ENCODE measurements around the gene ITGAD.
A peak's percentile ranks its signal among the peaks of the same experiment; 100 is the strongest.

Gene ITGAD

DNA sequence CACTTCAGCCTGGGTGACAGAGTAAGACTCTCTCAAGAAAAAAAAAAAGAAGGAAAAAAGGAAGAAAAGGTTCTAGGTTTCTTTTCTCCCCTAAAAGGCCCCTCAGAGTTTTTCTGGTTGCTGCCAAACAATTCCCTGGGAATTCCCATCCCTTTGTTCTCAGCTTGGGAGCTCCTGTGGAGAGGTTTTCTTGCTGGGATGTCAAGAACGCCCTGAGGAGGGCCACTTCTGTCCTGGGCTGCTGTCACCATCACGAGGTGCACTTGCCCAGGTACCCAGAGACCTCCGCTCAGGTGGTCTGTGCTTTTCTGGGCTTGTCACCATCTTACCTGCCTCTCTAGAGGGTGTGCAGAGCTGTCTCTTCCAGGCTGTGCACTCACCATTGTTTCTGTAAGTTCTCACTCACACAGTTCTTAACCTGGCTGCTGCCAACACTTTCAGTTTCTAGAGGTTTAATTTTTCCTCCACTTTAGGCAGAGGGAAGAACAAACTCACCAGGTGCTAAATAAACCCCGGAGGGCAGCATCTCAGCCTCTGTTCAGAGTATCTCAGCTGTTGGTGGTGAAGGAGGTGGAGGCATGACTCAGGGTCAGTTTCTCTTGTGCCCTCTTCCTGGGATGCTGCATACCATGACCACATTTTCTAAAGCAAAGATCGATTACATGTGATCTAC, 37.4 kb downstream of the ITGAD start:
- CTCF ChIA-PET = interaction anchor here (0.6 to 1.1 kb wide), 4 partner anchors 12 to 96 kb away, joined by 3 to 9 read pairs (median 6); partner anchors contain the start of gene ZNF843

DNA sequence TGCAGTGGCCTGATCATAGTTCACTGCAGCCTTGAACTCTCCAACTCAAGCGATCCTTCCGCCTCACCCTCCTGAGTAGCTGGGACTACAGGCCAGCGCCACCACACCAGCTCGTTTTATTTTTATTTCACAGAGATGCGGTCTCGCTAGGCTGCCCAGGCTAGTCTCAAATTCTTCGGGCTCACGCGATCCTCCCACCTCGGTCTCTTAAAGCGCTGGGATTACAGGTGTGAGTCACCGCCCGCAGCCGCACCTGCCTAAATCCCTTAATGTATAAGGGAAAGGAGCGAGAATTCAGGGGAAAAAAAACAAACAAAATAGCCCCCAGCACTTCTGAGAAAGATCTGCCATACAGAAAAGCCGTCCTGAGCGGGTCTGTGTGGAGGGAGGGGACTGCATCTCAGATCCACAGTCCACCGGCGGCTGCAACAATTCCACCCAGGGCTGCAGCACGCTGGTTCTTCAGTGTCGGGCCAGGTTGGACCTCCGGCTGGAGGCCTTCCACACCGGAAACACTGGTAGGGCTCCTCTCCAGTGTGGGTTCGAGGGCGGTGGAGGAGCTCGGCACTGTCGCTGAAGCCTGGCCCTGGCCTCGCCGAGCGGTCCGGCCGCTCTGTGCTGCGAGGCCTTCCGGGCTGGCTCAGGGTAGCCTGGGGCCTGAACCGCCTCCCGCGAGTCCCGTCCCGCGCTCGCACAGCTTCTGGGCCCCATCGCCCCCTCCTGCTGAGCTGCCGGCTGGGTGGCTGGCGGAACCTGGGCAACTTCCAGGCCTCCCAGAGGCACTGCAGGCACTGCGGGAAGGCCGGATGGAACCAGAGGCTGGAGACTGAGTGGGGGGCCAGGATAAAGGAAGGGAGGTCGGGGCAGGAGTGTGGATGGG, 42.4 kb downstream of the ITGAD start:
- H3K36me3 ChIP-seq (ENCODE audit: control insufficient read depth in 2 of 2, insufficient read depth in 1 of 2, low read length in 2 of 2) = no peaks in the 10 kb centered on the region
- H3K9me3 ChIP-seq (ENCODE audit: control insufficient read depth, insufficient read depth, low read depth, low read length) = no peaks in the 10 kb centered on the region
- H3K4me1 ChIP-seq (ENCODE audit: control insufficient read depth, insufficient read depth, low read length) = no peaks in the 10 kb centered on the region
- CTCF ChIA-PET = no interaction called here
- H3K4me3 ChIP-seq (ENCODE audit: low read depth, low read length) = no peak overlapping the region
- H3K27ac ChIP-seq (ENCODE audit: extremely low read depth, low read depth, low read length) = no peak overlapping the region
- TF ChIP-seq ZNF114 (tag by site-specific recombination; IDR thresholded peaks at IDR 0.05) (no peak), ZNF843 (tag by site-specific recombination; IDR thresholded peaks at IDR 0.05) (0 out of 2 replicates have a peak, but pooled peaks have one; percentile 13), ZIC2 (tag by site-specific recombination; IDR thresholded peaks at IDR 0.05) (peak; percentile 25; the same call in 1 of the 2 replicates), GLI4 (tag by site-specific recombination; IDR thresholded peaks at IDR 0.05) (no peak)
- POLR2A ChIA-PET = no interaction called here

More for the DNA sequence above, 37.4 kb downstream of the ITGAD start:
- H3K36me3 ChIP-seq (ENCODE audit: control insufficient read depth in 2 of 2, insufficient read depth in 1 of 2, low read length in 2 of 2) = no peaks in the 10 kb centered on the region
- TF ChIP-seq YY2 (tag by site-specific recombination; IDR thresholded peaks at IDR 0.05) = no peak
- no peak for TF ChIP-seq ZNF211 (tag by site-specific recombination; IDR thresholded peaks at IDR 0.05; ENCODE audit: low read depth)
- no peak for TF ChIP-seq GLI2 (tag by site-specific recombination; IDR thresholded peaks at IDR 0.05; ENCODE audit: borderline replicate concordance, low read depth)
- TF ChIP-seq ZEB2 (tag by site-specific recombination; IDR thresholded peaks at IDR 0.05) = no peak
- no peak overlapping the region for H3K27ac ChIP-seq (ENCODE audit: extremely low read depth, low read depth, low read length)
- POLR2A ChIA-PET = no interaction called here
- H3K4me3 ChIP-seq (ENCODE audit: low read depth, low read length) = no peak overlapping the region
- H3K4me1 ChIP-seq (ENCODE audit: control insufficient read depth, insufficient read depth, low read length) = no peaks in the 10 kb centered on the region
- no peaks in the 10 kb centered on the region for H3K9me3 ChIP-seq (ENCODE audit: control insufficient read depth, insufficient read depth, low read depth, low read length)

DNA sequence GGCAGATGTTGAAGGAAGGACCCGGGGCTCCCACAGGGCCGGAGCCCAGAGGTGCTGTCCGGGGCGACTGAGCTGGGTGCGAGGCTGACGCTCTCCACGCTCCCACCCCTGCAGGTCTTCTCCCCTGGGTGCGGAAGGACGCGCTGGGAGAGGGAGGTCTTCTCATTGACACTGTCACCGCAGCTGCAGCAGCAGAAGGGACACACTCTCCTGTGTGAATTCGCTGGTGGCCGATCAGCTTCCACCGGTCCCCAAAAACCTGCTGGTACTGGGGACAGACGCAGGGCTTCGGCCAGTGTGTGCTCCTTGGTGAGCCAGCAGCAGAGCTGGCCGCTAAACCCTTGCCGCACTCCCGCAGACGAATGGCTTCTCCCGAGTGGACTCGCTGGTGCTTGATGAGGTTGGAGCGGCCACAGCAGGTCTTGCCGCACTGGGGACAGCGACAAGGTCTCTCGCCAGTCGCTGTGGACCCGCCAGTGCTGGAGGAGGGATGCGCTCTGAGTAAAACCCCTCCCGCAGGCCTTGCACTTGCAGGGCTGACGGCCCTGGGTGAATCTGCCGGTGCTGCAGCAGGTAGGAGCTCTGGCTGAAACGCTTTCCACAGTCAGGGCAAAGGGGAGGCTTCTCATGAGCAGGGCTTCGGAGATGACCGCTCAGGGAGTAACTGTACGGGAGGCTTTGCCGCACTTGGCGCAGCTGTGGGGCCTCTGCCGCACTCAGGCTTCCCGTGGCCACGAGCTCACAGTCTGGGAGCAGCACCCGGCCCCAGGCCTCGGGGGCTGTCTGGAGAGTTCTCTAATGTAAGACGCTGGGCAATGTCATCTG, 43.3 kb downstream of the ITGAD start:
- Histone ChIP-seq H3K9me3 (ENCODE audit: control insufficient read depth, insufficient read depth, low read depth, low read length) (no peaks in the 10 kb centered on the region), H3K36me3 (ENCODE audit: control insufficient read depth in 2 of 2, insufficient read depth in 1 of 2, low read length in 2 of 2) (no peaks in the 10 kb centered on the region), H3K4me3 (ENCODE audit: low read depth, low read length) (no peak overlapping the region), H3K27ac (ENCODE audit: extremely low read depth, low read depth, low read length) (no peak overlapping the region), H3K4me1 (ENCODE audit: control insufficient read depth, insufficient read depth, low read length) (no peaks in the 10 kb centered on the region)
- CTCF ChIA-PET = no interaction called here
- TF ChIP-seq, protein P1, sequence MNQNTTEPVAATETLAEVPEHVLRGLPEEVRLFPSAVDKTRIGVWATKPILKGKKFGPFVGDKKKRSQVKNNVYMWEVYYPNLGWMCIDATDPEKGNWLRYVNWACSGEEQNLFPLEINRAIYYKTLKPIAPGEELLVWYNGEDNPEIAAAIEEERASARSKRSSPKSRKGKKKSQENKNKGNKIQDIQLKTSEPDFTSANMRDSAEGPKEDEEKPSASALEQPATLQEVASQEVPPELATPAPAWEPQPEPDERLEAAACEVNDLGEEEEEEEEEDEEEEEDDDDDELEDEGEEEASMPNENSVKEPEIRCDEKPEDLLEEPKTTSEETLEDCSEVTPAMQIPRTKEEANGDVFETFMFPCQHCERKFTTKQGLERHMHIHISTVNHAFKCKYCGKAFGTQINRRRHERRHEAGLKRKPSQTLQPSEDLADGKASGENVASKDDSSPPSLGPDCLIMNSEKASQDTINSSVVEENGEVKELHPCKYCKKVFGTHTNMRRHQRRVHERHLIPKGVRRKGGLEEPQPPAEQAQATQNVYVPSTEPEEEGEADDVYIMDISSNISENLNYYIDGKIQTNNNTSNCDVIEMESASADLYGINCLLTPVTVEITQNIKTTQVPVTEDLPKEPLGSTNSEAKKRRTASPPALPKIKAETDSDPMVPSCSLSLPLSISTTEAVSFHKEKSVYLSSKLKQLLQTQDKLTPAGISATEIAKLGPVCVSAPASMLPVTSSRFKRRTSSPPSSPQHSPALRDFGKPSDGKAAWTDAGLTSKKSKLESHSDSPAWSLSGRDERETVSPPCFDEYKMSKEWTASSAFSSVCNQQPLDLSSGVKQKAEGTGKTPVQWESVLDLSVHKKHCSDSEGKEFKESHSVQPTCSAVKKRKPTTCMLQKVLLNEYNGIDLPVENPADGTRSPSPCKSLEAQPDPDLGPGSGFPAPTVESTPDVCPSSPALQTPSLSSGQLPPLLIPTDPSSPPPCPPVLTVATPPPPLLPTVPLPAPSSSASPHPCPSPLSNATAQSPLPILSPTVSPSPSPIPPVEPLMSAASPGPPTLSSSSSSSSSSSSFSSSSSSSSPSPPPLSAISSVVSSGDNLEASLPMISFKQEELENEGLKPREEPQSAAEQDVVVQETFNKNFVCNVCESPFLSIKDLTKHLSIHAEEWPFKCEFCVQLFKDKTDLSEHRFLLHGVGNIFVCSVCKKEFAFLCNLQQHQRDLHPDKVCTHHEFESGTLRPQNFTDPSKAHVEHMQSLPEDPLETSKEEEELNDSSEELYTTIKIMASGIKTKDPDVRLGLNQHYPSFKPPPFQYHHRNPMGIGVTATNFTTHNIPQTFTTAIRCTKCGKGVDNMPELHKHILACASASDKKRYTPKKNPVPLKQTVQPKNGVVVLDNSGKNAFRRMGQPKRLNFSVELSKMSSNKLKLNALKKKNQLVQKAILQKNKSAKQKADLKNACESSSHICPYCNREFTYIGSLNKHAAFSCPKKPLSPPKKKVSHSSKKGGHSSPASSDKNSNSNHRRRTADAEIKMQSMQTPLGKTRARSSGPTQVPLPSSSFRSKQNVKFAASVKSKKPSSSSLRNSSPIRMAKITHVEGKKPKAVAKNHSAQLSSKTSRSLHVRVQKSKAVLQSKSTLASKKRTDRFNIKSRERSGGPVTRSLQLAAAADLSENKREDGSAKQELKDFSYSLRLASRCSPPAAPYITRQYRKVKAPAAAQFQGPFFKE (tag by site-specific recombination; IDR thresholded peaks at IDR 0.05; ENCODE audit: borderline replicate concordance) = no peak
- TF ChIP-seq ZNF48 (tag by site-specific recombination; IDR thresholded peaks at IDR 0.05) (no peak), ZNF830 (tag by site-specific recombination; IDR thresholded peaks at IDR 0.05; ENCODE audit: low read depth) (no peak)
- TF ChIP-seq, protein P2, sequence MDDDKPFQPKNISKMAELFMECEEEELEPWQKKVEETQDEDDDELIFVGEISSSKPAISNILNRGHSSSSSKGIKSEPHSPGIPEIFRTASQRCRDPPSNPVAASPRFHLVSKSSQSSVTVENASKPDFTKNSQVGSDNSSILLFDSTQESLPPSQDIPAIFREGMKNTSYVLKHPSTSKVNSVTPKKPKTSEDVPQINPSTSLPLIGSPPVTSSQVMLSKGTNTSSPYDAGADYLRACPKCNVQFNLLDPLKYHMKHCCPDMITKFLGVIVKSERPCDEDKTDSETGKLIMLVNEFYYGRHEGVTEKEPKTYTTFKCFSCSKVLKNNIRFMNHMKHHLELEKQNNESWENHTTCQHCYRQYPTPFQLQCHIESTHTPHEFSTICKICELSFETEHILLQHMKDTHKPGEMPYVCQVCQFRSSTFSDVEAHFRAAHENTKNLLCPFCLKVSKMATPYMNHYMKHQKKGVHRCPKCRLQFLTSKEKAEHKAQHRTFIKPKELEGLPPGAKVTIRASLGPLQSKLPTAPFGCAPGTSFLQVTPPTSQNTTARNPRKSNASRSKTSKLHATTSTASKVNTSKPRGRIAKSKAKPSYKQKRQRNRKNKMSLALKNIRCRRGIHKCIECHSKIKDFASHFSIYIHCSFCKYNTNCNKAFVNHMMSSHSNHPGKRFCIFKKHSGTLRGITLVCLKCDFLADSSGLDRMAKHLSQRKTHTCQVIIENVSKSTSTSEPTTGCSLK (tag by site-specific recombination; IDR thresholded peaks at IDR 0.05) = no peak
- POLR2A ChIA-PET = no interaction called here
